HG02798 (cell line): Measurements from ENCODE around the gene NELFE.
"Not testable (repeated sequence)": the region's sequence is repeated elsewhere in the genome, so short reads cannot be mapped to it uniquely, and the experiment has no call there.

Experiments used
- ATAC-seq: cut with Tn5 transposase; IDR thresholded peaks from one replicate; pipeline ENCODE4 v1.9.1; 2021; ENCODE audit warnings: mild to moderate bottlenecking; ENCODE audit not compliant: unreplicated experiment, poor library complexity

Gene NELFE

DNA sequence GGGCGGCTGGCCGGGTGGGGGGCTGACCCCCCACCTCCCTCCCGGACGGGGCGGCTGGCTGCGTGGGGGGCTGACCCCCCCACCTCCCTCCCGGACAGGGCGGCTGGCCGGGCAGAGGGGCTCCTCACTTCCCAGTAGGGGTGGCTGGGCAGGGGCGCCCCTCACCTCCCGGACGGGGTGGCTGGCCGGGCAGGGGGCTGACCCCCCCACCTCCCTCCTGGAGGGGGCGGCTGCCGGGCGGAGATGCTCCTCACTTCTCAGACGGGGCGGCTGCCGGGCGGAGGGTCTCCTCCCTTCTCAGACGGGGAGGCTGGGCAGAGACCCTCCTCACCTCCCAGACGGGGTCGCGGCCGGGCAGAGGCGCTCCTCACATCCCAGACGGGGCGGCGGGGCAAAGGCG, 17.3 kb upstream of the NELFE start:
- not testable (repeated sequence) for ATAC-seq

DNA sequence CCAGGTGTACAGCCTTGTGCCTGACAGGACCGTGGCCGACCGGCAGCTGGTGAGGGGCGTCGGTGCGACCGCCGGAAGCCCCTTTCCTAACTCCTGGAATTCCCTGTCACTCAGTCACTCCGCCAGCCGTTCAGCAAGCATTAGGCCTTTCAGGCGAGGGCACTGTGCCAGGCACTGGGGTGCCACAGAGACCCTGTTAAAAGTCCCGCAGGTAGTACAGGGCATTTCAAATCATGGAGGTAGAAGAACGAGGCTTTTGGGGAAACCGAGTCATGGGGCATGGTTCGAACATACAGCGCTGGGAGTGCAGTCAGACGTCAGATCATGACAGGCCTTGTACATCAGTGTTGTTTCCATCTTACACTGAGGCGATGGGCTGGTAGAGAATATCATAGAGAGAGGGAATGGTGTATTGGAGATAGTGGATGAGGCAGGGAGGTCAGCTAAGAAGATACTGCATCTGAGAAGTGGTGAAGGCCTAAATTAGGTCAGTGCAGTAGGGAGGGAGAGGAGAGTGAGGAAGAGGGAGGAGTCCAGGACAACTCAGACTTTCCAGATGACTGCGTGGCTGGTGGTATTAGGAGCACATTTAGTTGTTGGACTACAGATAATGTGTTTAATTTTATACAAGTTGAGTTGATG, 14.1 kb upstream of the NELFE start:
- ATAC-seq: no peak

DNA sequence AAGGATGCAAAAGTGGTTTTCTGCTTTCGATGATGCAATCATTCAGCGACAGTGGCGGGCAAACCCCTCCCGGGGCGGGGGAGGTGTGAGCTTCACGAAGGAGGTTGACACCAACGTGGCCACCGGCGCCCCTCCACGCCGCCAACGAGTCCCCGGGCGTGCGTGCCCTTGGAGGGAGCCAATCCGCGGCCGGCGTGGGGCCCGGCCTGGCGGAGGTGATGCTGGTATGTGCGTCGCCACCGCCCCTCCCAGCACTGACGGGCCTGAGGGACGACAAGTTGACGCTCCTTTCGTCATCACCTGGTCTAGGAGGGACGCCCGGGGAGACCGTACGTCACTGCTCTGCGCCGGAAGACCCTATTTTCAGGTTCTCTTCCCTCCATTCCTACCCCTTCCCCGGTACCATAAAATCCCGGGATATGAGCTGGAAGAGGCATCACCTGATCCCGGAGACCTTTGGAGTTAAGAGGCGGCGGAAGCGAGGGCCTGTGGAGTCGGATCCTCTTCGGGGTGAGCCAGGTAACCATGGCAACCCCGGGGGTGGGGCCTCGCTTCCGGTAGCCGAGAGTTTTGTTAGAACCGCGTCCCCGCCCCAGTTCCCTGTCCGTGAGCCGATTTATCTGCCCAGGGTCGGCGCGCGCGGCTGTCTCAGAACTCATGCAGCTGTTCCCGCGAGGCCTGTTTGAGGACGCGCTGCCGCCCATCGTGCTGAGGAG, 13.4 kb upstream of the NELFE start, which contains the start of gene DXO:
Gene DXO, minus strand, starts transcription at position 146 of the 716 bp plus-strand sequence. CDS start 463 bp downstream, outside the sequence.
- peak; percentile 92 for ATAC-seq

DNA sequence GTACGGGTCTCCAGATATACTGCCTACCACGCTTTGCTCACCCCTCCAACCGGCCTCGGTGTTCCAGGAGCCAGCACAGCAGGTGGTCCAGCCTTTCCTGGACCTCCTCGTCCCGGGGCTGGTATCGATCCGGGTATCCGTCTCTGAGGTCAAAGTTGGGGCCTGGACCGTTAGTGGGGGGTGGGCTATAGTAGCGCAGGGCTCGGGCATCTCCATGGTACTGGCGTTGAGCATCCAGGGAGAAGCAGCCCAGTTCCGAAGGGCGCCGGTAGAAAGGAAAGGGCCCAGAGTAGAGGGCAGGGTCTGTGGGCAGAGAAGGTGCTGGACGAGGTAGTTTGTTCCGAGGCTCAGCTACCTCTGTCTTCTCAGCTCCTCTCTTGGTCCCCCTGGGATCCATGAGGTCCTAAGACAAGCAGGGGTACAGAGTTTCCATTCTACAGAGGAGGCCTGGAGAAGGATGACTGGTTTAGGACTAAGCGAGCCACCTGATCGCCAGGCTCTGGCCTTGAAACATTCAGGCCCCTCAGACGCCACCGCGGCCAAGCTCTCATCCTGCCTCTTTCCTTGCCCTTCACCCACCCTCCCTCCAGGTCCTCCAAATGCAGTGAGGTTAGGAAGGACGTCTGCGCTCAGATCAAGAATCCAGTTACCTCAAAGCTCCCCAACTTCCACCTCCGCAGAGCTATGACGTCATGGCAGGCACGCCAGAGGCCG, 12.7 kb upstream of the NELFE start:
- ATAC-seq: no peak

DNA sequence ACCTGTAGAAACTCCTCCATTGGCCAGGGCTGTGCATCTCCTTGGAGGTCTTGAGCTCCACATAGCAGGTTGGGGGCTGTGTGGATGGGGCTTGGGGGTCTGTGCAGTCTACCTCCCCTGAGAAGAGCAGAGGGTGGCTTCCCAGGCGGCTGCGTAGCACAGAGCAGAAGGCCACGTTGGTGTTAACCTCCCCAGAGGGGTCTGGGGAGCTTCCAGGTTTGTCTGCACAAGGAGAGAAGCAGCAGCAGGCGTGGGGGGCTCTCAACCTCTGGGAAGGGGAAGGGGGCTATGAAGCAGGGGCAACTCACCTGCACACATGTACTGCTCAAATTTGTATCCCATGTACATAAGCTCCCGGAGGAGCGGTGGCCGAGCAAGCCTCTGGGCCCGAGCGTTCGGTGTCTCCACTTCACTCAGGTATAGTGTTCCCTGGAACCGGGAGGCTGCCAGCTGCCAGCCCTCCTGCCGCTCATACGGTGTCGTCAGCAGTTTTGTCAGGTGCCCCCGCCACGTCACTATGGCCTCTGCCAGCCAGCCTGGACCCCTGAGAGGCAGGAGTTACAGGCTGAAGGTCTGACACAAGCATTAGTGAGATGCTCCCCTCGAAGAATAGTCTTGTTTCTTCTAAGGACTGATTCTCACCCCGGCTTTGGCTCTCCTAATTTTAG, 12.0 kb upstream of the NELFE start:
- ATAC-seq: no peak

DNA sequence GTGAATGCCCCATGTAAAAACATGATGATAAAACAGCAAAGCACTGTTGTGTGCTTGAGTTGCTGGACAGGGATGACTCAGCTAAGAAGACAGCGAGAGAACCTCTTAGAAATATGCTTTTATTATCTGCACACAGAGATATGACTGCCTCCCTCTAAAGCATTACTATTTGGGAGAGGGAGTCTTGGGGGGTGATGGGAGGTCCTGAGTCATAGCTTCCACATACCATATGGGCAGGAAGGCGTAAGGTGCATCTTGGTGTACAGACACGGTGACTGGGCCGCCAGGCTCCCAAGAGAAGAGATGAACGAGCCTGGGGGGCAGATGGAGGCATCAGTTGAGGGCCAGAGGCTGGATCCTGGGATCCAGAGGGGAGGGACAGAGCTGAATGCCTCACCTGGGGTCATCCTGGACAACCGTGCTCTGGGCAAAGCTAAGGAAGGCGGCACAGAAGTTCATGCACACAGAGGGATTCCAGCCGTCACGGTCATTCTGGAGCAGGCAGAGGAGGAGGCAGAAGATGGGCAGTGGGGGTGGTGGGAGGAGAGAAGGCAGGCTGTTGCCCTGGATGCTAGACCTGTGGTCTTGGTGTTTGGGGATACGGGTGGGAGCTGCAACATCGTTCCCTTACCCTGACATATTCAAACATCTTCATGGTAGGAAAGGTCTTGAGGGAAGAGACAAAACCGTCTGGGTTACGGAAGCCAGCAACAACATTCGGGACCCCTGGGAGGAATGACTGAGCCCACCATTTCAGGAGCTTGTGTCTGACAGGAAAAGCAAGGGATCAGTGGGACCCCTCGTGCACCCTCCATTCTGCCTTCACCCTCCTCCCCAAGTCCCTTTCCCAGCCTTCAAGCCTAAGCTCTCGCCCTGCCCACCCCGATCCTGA, 11.2 kb upstream of the NELFE start:
- no peak for ATAC-seq

DNA sequence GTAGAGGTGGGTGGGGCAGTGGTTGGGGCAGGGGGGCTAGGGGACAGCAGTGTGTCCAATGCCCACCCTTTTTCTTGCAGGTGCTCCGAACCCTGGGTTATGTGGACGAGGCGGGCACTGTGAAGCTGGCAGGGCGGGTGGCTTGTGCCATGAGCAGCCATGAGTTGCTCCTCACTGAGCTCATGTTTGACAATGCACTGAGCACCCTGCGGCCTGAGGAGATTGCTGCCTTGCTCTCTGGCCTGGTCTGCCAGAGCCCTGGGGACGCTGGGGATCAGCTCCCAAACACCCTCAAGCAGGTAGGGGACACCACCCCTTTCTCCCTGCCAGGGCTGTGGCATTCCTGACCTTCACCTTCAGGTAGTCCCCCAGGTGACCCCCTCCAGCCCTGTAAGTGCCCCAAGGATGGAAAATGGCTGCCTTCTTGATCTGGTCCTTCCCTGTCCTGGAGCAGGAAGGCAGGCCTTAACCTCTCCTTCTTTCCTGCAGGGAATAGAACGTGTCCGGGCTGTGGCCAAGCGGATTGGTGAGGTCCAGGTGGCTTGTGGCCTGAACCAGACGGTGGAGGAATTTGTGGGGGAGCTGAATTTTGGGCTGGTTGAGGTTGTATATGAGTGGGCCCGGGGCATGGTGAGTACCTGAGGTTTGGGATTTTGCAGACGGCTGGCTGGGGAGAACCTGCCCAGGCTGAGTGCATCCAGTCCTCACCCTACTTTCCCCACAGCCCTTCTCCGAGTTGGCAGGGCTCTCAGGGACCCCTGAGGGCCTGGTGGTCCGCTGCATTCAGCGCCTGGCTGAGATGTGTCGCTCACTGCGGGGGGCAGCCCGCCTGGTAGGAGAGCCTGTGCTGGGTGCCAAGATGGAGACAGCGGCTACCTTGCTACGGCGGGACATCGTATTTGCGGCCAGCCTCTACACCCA, 10.3 kb upstream of the NELFE start:
- ATAC-seq: no peak

DNA sequence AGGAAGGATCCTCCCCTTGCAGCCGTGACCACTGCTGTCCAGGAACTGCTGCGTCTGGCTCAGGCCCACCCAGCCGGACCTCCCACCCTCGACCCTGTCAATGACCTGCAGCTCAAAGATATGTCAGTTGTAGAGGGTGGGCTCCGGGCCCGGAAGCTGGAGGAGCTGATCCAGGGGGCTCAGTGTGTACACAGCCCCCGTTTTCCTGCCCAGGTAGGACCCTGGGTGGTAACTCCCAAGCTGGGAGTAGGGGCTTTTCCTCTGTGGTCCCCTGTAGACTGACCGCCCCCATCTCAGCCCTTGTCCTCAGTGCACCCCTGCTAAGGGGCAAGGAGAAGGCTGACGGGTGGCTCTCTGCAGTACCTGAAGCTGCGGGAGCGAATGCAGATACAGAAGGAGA, 9.6 kb upstream of the NELFE start:
- ATAC-seq: no peak

DNA sequence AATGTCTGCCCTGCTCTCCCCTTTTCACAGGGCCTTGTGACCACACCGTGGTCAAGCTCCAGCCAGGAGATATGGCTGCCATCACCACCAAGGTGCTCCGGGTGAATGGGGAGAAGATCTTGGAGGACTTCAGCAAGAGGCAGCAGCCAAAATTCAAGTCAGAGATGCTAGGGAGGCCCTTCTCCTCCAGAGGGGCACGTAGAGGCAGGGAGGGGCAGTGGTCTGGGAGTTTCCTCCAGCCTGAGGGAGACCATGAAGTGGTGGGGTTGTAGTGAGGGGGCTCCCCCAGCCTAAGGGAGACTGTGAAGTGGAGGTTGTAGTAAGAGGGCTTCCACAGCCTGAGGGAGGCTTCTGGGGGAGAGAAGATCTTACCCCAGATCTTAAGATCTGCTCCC, 9.2 kb upstream of the NELFE start:
- ATAC-seq: no peak

DNA sequence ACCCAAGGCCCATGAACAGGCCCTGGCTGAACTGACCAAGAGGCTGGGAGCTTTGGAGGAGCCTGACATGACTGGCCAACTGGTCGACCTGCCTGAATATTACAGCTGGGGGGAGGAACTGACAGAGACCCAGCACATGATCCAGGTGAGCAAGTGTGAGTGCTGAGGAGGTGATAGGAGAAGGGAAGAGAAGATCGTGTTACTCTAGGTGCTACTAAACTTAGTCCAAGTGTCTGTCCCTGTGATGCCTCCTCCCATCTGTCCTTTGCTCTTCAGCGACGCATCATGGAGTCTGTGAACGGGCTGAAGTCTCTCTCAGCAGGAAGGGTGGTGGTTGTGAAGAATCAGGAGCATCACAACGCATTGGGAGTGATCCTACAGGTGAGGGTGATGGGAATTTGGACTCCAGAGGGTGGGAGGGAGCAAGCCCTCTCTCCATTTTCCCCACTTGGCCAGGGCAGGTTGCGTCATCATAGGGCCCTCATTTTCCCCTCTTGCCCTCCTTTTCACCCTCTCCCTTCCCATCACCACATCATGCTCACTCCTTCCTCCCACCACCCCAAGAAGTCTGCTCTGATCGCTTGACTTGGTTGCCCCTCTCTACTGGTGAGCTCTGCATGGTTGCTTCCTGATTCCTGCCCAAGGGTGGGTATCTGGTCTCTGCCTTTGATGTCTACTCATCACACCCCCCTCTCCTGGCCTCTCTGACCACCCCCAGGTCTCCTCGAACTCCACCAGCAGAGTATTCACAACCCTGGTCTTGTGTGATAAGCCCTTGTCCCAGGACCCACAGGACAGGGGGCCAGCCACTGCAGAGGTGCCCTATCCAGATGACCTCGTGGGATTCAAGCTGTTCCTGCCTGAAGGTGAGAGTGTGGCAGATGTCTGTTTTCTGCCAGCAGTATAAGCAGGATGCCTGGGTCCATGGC, 8.5 kb upstream of the NELFE start:
- no peak for ATAC-seq

DNA sequence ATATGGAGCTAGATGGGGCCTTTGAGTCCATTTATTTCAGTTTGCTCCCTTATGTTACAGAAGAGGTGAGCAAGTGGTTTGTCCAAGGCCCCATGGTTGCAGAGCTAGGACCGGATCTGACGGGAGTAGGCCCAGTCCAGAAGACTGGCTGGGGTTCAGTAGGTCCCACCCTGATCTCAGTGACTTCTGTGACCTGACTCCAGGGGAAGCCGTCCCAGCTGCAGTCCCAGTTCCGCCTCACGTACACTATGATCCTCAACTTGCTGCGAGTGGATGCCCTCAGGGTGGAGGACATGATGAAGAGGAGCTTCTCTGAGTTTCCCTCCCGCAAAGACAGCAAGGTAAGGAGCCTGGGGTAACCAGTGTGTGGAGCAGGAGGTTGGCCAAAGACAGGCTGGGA, 7.7 kb upstream of the NELFE start:
- ATAC-seq: no peak

DNA sequence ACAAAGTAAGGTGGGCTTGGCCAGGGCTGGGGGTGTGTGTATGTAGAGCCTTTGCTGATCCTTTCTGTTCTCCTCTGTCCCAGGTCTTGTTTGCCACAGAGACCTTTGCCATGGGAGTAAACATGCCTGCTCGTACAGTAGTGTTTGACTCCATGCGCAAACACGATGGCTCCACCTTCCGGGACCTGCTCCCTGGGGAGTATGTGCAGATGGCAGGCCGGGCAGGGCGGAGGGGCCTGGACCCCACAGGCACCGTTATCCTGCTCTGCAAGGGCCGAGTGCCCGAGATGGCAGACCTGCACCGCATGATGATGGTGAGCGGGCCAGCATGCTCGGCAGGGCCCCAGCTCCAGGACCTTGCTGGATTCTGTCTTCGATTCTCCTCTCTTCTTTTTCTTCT, 6.9 kb upstream of the NELFE start:
- no peak for ATAC-seq

DNA sequence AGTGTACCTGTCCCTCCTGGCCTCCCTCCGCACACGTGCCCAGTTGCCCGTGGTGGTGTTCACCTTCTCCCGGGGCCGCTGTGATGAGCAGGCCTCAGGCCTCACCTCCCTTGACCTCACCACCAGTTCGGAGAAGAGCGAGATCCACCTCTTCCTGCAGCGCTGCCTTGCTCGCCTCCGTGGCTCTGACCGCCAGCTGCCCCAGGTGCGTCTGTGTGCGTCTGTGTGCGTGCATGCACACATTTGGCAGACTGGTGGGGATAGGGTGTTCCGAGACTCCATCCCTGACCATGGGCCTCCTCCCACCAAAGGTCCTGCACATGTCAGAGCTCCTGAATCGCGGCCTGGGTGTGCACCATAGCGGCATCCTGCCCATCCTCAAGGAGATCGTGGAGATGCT, 5.2 kb upstream of the NELFE start:
- ATAC-seq: no peak

DNA sequence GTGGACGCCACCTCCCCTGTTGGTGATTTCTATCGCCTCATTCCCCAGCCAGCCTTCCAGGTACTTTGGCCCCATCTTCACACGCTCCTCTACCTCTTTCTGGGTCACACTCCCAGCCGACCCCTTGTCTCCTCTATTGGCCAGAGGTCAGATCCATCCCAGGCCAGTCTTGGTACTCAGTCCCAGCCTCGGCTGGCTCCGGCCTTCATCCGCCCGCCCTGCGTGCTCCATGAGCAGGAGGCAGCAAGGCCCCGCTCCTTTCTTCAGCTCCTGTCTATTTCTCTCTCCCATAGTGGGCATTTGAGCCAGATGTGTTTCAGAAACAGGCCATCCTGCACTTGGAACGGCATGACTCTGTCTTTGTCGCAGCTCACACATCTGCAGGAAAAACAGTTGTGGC, 2.8 kb upstream of the NELFE start:
- no peak for ATAC-seq

DNA sequence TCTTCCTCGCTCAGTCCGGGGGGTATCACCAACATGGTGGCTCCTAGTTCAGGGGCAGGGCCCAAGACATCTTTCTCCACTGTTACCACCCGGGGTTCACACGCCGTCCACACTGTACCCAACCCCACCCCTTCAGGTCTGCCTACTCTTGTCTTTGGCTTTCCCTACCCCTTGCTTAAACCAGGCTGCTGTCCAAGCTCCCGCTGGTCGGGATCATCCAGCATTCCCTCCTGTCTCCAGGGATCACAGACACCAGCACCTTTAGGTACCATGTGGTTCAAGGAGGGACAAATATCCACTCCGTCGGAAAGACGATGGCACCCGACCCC, 395 bp downstream of the NELFE start:
- ATAC-seq: no peak

DNA sequence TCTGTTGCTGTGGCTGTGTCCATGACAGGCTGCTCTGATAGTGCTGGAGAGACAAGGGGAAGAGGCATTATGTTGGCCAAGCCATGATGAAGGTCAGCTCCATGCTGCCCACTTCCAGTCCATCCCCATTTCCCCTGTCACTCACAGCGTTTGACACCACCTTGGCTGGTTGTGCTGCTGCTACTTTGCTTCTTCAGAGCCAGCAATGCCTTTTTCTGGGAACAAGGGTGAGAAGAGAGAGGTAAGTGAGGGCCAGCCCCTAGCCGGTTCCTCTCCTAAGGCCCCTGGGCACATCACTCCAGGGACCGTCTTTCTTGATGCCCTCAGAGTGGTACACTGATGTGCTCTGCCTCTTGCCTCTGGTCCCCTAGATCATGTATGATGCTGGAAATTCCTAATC, 2.0 kb downstream of the NELFE start:
- no peak for ATAC-seq

DNA sequence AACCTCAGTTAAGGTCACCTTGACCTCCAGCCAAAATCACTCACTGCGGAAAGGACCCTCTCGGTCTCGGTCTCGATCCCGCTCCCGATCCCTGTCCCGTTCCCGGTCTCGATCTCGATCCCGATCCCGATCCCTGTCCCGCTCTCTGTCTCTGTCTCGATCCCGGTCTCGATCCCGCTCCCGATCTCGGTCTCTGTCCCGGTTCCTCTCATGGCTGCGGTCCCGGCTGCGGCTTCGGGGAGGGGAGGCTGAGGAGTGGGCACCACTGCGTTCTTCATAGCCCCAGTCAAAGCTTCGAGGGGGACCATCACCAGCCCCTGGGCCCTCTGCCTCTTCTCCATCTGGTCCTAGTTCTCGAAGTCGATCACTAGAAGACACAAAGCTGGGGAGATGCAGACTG, 4.3 kb downstream of the NELFE start:
- no peak for ATAC-seq

DNA sequence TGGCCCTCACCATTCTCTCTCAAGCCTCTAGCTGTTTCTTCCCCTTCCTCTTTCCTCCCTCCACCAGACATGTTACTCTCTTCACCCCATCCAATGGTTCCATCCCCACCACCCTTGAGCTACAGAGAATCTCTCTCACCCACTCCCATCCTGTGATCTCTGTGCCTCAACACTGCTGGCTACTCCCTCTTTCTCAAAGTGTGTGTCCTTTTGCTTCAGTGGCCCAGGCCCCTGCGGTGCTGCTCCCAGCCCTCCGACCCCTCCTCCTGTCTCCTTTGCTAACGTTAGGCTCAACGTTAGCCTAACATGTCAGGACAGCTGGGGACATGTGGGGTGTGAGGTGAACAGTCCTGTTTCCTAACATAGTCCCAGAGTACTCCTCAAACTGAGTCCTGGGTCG, 5.9 kb downstream of the NELFE start:
- ATAC-seq: no peak
